ENCODE results near the gene TAS2R41. TPM values are rescaled to one million over a fixed set of nuclear protein-coding genes. Genes with fewer than 3 reads are reported as not detected.
A peak's percentile ranks its signal among the peaks of the same experiment; 100 is the strongest.
"Not testable (repeated sequence)": the region's sequence is repeated elsewhere in the genome, so short reads cannot be mapped to it uniquely, and the experiment has no call there.

TAS2R41 gene
- total RNA-seq, 1 donor from 2014 or later = not detected

DNA sequence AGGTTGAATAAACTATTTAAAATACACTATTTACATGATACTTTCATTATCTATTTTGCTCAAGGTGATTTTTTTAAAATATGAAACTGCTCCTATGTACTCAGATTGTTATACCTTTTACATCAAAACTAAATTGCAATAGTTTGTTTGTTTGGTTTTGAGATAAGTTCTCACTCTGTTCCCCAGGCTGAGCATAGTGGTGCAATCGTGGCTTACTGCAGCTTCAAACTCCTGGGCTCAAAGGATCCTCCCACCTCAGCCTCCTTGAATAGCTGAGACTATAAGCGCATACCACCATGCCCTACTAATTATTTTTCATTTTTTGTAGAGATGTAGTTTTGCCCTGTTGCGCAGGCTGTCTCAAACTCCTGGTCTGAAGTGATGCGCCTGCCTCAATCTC, 21.7 kb upstream of the TAS2R41 start:
- DNase-seq (ENCODE audit: extremely low read depth, low read depth, low spot score) = no peak

DNA sequence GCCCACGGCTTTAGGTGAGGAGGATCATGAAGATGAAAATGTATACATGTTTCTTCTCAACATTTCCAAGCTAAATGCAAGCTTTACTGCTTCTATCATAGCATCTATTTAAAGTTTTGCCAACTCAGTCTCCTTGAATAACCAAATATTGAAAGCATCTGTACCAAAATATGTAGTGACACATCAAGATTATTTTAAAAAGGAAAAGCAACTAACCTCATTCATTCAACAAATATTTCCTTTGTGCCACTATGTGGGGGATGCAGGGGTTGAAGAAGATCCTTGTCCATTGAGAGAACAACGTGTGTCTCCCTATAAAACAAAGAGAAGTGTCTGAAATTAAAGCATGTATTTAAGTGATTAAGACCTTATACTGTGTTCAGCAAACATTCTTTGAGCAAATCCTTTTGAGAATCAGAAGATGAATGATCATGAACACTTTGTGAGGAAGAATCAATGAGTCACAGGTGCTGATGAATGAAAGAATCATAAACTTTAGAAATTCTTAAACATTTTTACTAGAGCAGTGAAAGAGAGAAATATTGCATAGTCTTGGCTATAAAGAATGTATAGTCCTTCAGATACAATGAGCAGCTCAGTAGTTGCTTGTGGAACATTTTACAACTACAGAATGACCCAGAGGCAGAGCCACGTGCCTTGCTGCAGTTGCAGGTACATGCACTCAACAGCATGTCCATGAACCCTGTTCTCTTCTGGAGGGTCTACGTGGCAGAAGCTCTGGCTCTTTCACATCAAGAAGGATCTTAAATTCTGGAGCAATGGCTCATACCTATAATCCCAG, 20.5 kb upstream of the TAS2R41 start:
- DNase-seq (ENCODE audit: extremely low read depth, low read depth, low spot score) = no peak

DNA sequence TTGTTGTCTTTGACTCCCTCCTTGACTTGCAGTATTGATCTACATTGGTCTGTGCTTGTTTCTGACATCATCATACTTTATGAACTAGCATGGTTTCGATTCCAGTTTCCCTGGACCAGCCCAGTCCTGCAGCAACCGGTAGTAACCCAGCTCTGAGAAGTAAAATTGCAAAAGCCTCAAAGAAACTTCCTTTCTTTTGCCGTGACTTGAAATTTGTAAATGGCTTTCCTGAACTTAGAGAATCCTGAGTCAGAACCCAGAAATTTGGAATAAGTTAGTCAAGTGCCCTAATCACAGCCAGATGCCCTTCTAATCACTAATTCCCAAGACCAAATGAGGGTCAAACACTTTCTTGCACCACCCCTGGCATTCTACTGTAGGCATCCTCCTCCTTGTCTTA, 19.4 kb upstream of the TAS2R41 start:
- DNase-seq (ENCODE audit: extremely low read depth, low read depth, low spot score) = no peak

DNA sequence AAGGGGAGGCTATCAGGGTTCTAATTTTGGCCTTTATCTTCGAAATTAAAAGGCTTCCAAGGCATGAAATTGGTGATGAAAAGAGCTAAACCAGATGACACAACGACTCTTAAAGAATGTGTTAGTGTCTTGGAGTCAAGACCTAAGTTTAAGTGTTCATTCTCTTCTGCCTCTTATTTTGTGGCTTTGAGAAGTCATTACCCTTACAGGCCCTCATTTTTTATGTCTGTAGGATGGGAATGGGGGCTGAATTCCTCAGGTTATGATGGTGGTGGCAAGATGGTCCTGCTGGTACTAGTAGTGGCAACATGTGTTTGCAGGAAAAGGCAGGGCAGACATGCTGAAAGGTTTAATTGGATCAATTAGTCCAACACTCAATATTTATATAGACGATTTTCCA, 19.0 kb upstream of the TAS2R41 start:
- no peak for DNase-seq (ENCODE audit: extremely low read depth, low read depth, low spot score)

DNA sequence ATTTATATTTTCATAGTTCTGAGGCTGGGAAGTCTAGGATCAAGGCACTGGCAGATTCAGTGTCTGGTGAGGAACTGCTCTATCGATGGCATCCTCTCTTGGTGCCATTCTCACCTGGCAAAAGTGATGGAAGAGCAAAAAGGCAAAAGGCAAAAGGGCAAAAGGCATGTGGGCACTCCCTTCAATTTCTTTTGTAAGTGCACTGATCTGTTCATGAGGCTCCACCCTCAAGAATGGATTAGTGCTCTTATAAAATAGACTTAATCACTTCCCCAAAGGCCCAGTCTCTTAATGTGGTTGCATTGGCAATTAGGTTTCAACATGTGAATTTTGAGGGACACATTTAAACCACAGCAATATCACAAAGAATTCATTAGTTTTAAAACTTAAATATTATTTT, 18.3 kb upstream of the TAS2R41 start:
- DNase-seq (ENCODE audit: extremely low read depth, low read depth, low spot score) = no peak

DNA sequence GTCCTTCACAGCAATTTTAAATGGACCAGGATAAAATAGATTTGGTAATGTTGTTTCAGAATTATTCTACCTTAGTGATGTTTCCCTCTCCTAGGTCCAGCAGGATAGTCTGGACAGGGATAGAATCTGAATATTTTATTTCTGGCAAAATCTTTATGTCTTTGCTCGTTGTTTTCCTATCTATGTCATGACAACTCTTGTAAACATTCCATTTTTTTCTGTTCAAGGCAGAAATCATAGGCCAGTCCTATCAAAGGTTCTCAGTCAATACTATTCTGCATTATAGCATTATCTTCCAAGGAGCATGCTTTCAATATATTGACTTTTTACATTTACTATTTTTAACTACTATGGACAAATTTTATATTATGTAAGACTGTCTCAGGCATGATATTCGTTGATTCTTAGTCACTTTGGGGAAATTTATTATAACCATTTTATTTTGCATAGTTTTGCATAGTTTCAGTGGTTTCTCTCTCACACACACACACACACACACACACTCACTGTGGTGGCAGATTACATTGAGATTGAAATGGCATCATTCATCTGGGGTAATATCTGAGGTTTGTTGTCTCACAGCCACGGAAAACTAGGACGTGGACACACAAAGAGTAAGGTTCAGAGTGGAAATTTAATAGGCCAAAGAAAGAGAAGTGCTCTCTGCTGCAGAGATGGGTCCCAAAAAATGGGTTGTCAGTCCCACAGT, 17.2 kb upstream of the TAS2R41 start:
- DNase-seq (ENCODE audit: extremely low read depth, low read depth, low spot score) = no peak

DNA sequence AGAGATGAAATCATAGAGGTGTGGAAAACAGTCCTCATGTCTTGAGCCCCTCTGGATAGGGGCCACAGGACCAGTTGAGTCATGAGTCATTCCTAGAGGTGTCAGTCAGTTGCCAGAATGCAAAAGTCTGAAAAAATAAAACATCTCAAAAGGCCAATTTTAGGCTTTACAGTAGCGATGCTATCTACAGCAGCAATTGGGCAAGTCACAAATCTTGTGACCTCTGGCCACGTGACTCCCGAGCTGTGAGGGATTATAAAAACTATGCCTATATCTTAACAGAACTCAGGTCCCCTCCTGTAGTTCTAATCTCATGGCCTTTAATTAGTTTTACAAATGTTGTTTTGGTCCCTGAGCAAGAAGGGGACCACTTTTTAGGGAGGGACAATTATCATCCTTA, 15.6 kb upstream of the TAS2R41 start:
- DNase-seq (ENCODE audit: extremely low read depth, low read depth, low spot score) = no peak

DNA sequence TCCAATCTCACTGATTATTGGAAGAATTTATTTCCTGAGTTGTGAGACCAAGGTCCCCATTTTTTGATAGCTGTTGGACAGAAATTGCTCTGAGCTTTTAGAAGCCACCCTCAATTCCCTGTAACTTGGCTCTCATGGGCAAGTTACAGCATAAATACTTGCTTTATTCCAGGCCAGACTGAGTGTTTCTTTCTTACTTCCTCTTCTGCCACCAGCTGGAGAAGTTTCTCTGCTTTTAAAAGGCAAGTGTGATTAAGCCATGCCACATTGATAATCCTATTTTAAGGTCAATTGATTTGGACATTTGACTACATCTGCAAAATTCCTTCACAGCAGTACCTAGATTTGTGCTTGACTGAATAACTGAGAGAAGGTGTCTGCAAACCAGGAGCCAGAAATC, 14.1 kb upstream of the TAS2R41 start:
- no peak for DNase-seq (ENCODE audit: extremely low read depth, low read depth, low spot score)

DNA sequence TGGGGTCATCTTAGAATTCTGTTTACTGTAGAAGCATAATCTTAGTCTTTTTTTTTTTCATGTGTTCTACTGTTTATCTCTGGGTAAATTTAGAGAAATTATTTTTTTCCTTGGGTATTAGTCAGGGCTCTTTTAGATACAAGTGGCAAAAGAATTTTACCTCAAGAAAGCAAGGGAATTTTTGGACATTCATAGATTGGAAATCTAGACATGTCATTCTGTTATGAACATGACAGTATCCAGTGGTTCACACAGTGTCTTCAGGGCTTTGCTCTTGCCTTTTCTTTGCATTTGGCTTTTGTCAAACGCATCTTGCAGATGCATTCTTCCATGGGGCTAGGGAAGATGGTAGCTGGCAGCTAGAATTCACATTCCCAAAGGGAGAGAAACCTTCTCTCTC, 13.7 kb upstream of the TAS2R41 start:
- DNase-seq (ENCODE audit: extremely low read depth, low read depth, low spot score) = no peak

DNA sequence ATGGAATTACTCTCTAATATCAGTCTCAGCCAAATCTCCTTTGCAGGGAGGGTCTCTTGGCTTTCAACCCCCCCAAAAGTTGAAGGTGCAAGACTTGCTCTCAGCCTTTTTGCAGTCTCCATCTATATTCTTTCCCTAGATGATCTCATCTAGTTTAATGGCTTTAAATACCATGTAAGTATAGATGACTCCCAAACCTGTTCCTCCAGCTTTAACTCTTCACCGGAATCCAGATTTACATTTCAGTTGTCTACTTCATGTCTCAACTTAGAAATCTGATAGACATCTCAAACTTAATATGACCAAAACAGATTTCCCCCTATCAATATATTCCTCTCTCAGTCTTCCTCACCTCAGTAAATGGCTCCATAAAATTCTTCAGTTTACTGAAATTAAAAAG, 9.9 kb upstream of the TAS2R41 start:
- no peak for DNase-seq (ENCODE audit: extremely low read depth, low read depth, low spot score)

DNA sequence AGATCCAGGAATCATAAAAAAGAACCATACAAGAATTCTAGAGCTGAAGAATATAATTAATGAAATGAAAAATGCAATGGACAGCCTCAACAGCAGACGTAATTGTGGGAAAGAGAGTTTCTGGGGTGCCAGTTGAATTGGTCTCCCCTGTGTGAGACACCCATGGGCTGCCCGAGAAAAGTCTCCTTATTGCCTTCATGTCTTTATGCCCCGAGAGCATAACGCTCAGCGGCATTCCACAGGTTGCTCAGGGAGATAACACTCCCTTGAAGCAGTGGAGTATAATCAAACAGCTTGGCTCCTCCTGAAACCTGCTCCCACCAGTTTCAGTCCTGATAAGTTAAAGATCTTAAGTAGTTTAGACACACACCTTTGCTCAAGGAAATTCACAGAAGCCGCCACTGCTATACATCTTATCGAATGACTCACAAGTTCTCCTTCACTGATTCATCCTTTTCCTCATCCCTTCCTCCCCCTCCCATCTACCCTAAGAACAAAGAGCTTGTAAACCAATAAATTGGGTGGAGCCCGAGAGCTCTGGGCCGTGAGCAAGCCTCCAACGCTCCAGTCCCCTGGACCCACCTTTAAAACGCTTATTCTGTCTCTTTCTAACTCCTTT, 5.5 kb upstream of the TAS2R41 start:
- not testable (repeated sequence) for DNase-seq (ENCODE audit: extremely low read depth, low read depth, low spot score)

DNA sequence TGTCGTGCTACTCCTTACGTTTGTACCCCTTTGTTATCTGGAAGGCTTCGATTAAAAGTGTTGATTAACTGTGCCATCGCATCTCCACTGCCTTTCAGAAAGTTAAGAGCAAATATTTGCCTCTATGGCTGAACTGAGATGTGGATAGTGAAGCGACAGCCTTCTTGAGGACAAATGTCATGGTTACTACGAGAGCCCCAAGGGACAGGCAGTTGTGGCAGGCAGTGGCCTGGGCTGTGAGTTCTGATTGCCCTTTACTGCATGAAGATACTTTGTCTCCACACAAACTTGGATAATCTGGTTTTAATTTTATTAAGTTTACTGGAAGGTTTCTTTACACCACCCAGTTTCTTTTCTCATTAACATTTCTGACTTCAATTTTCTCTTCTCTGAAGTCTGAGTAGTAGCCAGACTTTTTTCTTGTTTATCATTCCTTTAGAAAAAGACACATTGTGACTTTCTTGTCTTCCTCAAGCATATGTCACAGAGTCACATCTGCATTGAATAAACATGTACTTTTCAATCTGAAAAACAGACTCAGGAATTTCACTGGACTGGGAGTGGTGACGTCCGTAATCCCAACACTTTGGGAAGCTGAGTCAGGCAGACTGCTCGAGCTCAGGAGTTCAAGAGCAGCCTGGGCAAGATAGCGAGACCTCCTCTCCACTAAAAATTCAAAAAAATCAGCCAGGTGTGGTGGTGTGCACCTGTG, 1.5 kb downstream of the TAS2R41 start:
- DNase-seq (ENCODE audit: extremely low read depth, low read depth, low spot score) = no peak

DNA sequence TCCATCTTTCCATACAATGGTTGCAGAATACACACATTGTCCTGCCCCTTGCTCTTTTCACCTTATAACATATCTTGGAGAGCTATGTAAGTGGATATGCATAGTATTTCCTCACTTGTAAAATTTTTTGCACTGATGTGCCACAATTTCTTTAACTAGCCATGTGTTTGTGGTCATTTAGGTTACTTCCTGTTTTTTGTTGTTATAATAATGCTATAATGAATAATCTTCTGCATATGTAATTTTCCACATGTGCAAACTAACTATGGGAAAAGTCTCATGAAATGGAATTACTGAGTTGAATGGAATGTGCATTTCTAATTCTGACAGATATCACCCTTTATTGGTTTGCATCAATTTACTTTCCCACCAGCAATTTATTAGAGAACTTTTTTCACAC, 2.8 kb downstream of the TAS2R41 start:
- no peak for DNase-seq (ENCODE audit: extremely low read depth, low read depth, low spot score)

DNA sequence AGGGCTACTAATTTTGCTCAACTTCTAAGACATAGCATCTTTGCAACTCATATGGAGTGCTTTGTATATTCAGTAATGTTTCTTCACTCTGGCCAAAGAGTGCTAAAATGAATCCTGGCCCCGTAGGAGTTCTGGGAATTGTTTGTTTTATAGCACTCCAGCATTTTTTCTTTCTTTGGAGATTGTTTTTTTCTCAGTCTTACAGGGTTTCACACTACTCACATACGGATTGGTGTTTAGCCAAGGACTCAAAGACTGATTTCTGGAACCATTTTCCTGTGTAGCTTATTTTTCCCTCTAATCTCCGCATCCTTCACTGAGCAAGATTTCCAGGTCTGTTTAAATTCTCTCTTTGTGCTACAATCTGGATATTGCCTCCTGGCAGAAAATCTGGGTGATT, 6.4 kb downstream of the TAS2R41 start:
- DNase-seq (ENCODE audit: extremely low read depth, low read depth, low spot score) = no peak

DNA sequence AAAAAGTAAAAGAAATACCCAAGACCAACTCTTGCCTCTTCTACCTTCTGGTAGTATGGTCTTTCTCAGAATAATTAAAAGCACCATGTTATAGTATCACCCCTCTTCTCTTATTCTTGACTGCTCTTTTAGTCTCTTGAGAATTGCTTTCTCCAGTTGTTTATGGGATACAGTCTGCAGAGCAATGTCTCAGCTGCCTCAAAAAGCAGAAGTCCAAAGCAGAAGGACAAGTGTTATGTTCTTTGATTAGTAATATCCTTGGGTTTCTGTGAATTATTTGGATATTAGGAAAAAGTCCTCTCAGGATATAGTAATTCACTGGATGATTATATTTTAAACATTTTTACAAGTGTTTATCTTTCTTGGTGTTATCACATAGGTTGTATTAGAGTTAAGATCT, 7.4 kb downstream of the TAS2R41 start:
- no peak for DNase-seq (ENCODE audit: extremely low read depth, low read depth, low spot score)

DNA sequence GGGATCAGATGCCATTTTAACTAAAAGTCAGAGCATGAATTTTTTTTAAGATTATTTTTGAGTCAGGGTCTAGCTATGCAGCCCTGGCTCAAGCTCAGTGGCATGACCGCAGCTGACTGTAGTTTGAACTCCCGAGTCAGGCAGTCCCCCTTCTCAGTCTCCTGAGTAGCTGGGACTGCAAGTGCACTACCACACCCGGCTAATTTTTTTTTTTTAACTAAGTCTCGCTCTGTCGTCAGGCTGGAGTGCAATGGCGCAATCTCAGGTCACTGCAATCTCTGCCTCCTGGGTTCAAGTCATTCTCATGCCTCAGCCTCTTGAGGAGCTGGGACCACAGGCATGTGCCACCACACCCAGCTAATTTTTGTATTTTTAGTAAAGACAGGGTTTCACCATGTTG, 7.8 kb downstream of the TAS2R41 start:
- no peak for DNase-seq (ENCODE audit: extremely low read depth, low read depth, low spot score)

DNA sequence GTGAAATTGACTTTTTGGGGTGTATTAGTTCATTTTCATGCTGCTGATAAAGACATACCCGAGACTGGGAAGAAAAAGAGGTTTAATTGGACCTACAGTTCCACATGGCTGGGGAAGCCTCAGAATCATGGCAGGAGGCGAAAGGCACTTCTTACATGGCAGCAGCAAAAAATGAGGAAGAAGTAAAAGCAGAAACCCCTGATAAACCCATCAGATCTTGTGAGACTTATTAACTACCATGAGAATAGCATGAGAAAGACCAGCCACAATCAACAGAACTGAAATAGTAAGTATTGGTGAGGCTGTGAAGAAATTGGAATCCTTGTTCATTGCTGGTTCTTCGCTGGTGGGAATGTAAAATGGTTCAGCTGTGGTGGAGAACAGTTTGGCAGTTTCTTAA, 8.6 kb downstream of the TAS2R41 start:
- not testable (repeated sequence) for DNase-seq (ENCODE audit: extremely low read depth, low read depth, low spot score)

DNA sequence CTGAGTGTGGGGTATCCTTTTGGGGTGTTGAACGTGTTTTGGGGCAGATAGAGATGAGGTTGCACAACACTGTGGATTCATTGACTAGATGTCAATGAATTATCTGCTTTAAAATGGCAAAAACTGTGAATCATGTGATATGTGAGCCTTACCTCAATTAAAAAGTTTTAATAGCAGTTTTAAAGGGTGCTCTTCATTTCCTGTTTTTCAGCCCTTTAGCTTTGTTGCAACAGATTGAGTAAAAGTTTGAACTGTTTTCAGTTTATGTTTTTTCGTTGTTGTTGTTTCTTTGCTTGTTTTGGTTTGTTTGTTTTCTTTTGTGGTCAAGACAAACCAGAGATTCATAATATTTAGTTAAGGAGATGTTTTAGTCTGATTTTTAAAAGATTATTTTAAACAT, 9.4 kb downstream of the TAS2R41 start:
- DNase-seq (ENCODE audit: extremely low read depth, low read depth, low spot score) = no peak

DNA sequence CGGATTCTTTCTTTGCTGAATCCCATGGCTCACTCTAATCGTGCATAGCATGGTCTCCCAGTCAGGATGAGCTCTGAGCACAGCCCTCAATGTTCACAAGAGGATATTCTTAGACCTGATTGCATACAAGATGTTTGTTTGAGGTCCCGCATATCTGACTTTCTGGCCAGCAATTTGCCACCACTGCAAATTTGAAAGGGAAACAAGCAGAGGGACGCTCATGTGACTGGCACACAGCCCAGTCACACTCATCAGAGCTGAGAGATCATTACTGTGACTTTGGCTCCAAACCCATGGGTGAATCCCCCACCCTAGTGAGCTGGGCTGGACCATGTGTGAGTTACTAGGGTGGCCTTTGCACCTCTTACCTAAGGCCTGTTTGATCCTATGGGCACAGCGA, 9.9 kb downstream of the TAS2R41 start:
- DNase-seq (ENCODE audit: extremely low read depth, low read depth, low spot score) = no peak

DNA sequence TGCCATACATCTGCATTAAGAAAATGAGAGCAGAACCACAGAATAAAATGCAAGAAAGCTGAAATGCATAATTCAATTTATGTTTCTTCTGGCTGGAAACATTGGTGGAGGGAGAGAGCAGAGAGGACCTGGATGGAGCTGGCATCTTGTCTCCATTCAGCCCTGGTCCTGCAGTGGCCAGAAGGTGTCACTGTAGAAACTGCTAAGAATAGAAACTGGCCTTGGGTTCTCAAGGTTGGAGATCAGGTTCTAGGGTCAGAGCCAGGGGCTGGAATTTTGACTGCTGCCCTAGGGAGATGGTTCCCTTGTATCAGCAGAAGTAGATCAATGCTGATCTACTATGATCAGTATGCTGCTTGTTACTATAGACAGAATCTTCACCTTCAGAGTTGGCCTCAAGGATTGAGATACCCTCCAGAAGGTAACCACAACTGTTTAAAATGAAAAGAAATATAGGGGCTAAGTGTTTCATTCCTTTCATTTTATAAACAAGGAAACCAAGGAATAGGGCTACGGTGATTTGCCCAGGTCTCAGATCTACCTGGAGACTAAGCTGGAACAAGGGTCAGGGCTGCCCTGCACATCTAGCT, 13.1 kb downstream of the TAS2R41 start:
- DNase-seq (ENCODE audit: extremely low read depth, low read depth, low spot score) = no peak

DNA sequence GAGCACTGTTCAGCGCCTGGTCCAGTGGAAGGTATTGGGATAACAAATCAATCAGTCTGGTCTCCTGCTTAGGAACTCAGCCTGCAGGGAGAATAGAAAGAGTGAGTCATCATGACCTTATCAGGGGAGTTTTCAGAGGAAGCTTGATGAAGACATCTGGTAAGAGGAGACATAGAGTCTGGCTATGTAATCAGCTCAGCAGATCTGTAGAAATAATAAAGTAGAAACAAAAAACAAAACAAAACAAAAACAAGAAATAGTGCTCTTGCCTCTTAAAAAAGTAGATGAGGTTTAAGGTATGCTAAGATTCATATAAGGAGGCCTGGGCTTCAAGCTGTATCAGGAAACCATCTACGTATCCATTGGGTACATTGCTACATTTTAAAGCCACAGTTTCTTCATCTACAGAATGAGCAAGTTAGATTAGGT, 14.4 kb downstream of the TAS2R41 start:
- DNase-seq (ENCODE audit: extremely low read depth, low read depth, low spot score) = peak; percentile 92

All from glomerular endothelial cell (primary cell).